Peyer's patch (tissue), 4 donors: ENCODE data around the gene NME5. TPM values are rescaled to one million over a fixed set of nuclear protein-coding genes. Genes with fewer than 3 reads are reported as not detected.
"Not testable (repeated sequence)": the region's sequence is repeated elsewhere in the genome, so short reads cannot be mapped to it uniquely, and the experiment has no call there.

ENCODE experiments used
- DNase-seq, 3 donors: peaks; one replicate each; pipeline ENCODE4 v3.0.0-alpha.2; 2017 to 2019
- H3K27ac ChIP-seq, 4 donors: fragments of 200-600 bp; sonication (generic); one replicate each; pipeline ENCODE4 v1.5.1; 2016 to 2019
- H3K27me3 ChIP-seq, 2 donors: fragments of 200-600 bp; sonication (generic); one replicate each; pipeline ENCODE4 v1.5.1; 2019
- H3K36me3 ChIP-seq, 3 donors: fragments of 200-600 bp; sonication (generic); one replicate each; pipeline ENCODE4 v1.5.1; 2016 to 2019
- H3K4me1 ChIP-seq, 4 donors: fragments of 200-600 bp; sonication (generic); one replicate each; pipeline ENCODE4 v1.5.1; 2016 to 2019
- H3K4me3 ChIP-seq, 4 donors: fragments of 200-600 bp; sonication (generic); 1 replicate in 3 of 4; 2 replicates in 1 of 4; pipeline ENCODE4 v1.5.1; 2016 to 2019; ENCODE audit warnings: mild to moderate bottlenecking in 1 of 4
- H3K9me3 ChIP-seq, 4 donors: fragments of 200-600 bp; sonication (generic); one replicate each; pipeline ENCODE4 v1.5.1; 2016 to 2019; ENCODE audit warnings: mild to moderate bottlenecking in 1 of 4
- CTCF ChIP-seq, 6 experiments: fragments of 450-650 bp in 4 of 6; fragments of 200-600 bp in 2 of 6; sonication (generic) in 1 of 6; IDR thresholded peaks; one replicate each; pipeline ENCODE4 v1.5.1; 2017 to 2019; ENCODE audit warnings: antibody characterized with exemption in 6 of 6, mild to moderate bottlenecking in 3 of 6, moderate library complexity in 1 of 6
- POLR2A ChIP-seq, 2 donors: fragments of 450-650 bp; IDR thresholded peaks; one replicate each; pipeline ENCODE4 v1.5.1; 2017; ENCODE audit warnings: antibody characterized with exemption in 2 of 2, mild to moderate bottlenecking in 2 of 2, moderate library complexity in 2 of 2
- total RNA-seq, 4 donors: library from RNA; depleted of rRNA; stranded (reverse); fragments of >200 nt; gene quantifications; one replicate each; pipeline ENCODE4 v1.1.0, GENCODE V29; 2016

NME5 gene
- total RNA-seq, 4 donors from 2014 or later, result 0.70 TPM; not detected in 3

GRCh38 chr5:138149530-138149929 lies 10.3 kb upstream of the NME5 start:
- H3K4me3 ChIP-seq, result no peak overlapping the region
- DNase-seq, result no peak
- H3K27me3 ChIP-seq, result no peaks in the 10 kb centered on the region
- no peak for TF ChIP-seq POLR2A (IDR thresholded peaks at IDR 0.05)
- no peak for TF ChIP-seq CTCF (IDR thresholded peaks at IDR 0.05)
- H3K36me3 ChIP-seq, result no peaks in the 10 kb centered on the region
- no peak overlapping the region for H3K27ac ChIP-seq
- H3K4me1 ChIP-seq, result no peaks in the 10 kb centered on the region
- no peaks in the 10 kb centered on the region for H3K9me3 ChIP-seq

GRCh38 chr5:138148811-138149210 lies 9.6 kb upstream of the NME5 start:
- H3K36me3 ChIP-seq, result no peaks in the 10 kb centered on the region
- no peak overlapping the region for H3K4me3 ChIP-seq
- no peaks in the 10 kb centered on the region for H3K27me3 ChIP-seq
- no peak for TF ChIP-seq POLR2A (IDR thresholded peaks at IDR 0.05)
- no peak for TF ChIP-seq CTCF (IDR thresholded peaks at IDR 0.05)
- H3K9me3 ChIP-seq, result no peaks in the 10 kb centered on the region
- DNase-seq, result no peak
- H3K4me1 ChIP-seq, result no peaks in the 10 kb centered on the region
- no peak overlapping the region for H3K27ac ChIP-seq

GRCh38 chr5:138143578-138143977 lies 4.3 kb upstream of the NME5 start:
- not testable (repeated sequence) for DNase-seq, H3K27me3 ChIP-seq, H3K9me3 ChIP-seq, H3K4me1 ChIP-seq, H3K36me3 ChIP-seq, H3K27ac ChIP-seq, H3K4me3 ChIP-seq

GRCh38 chr5:138141734-138142133 lies 2.5 kb upstream of the NME5 start:
- Histone ChIP-seq H3K4me1 (peaks cover 0 to 7% (median 0%) of the 10 kb centered on the region in 4 donors), H3K9me3 (no peaks in the 10 kb centered on the region), H3K27ac (no peak overlapping the region), H3K4me3 (no peak overlapping the region), H3K27me3 (no peaks in the 10 kb centered on the region), H3K36me3 (no peaks in the 10 kb centered on the region)
- DNase-seq, result no peak
- TF ChIP-seq CTCF (IDR thresholded peaks at IDR 0.05) (no peak), POLR2A (IDR thresholded peaks at IDR 0.05) (no peak)

GRCh38 chr5:138140268-138140667 lies 1.0 kb upstream of the NME5 start:
- Histone ChIP-seq H3K9me3 (no peaks in the 10 kb centered on the region), H3K4me3 (no peak overlapping the region), H3K4me1 (peaks cover 0 to 7% (median 0%) of the 10 kb centered on the region in 4 donors), H3K27ac (no peak overlapping the region), H3K36me3 (no peaks in the 10 kb centered on the region), H3K27me3 (no peaks in the 10 kb centered on the region)
- no peak for DNase-seq
- TF ChIP-seq CTCF (IDR thresholded peaks at IDR 0.05) (no peak), POLR2A (IDR thresholded peaks at IDR 0.05) (no peak)

- Histone ChIP-seq H3K27ac (no peak overlapping the region), H3K27me3 (no peaks in the 10 kb centered on the region), H3K4me3 (no peak overlapping the region), H3K4me1 (peaks cover 0 to 7% (median 0%) of the 10 kb centered on the region in 4 donors), H3K9me3 (no peaks in the 10 kb centered on the region), H3K36me3 (no peaks in the 10 kb centered on the region)
- DNase-seq, result no peak
- TF ChIP-seq CTCF (IDR thresholded peaks at IDR 0.05) (no peak), POLR2A (IDR thresholded peaks at IDR 0.05) (no peak)
Observed at GRCh38 chr5:138139781-138140090, 508 bp upstream of the NME5 start.
